Omental fat pad (tissue), 4 donors: ENCODE measurements around the gene TFR2. TPM values are rescaled to one million over a fixed set of nuclear protein-coding genes. Genes with fewer than 3 reads are reported as not detected.
A peak's percentile ranks its signal among the peaks of the same experiment; 100 is the strongest.

Source experiments
- ATAC-seq: fragments of 150-250 bp; one replicate; pipeline ENCODE4 v1.9.1; 2016; ENCODE audit warnings: mild to moderate bottlenecking, moderate library complexity; ENCODE audit not compliant: low FRiP score
- DNase-seq: peaks from one replicate; pipeline ENCODE4 v3.0.0-alpha.2; 2019; ENCODE audit warnings: low spot score
- total RNA-seq, 4 donors: library from RNA; depleted of rRNA; stranded (reverse); fragments of >200 nt; gene quantifications; one replicate each; pipeline ENCODE4 v1.1.0, GENCODE V29; 2016
- TF ChIP-seq, protein P1 (sequence below), 3 donors: fragments of 450-650 bp; IDR thresholded peaks; one replicate each; pipeline ENCODE4 v1.5.1; 2016 to 2017; ENCODE audit warnings: antibody characterized with exemption in 3 of 3, mild to moderate bottlenecking in 3 of 3, moderate library complexity in 2 of 3

The TFR2 gene
- total RNA-seq, 4 donors from 2014 or later, result 0.60 TPM; not detected in 3

DNA sequence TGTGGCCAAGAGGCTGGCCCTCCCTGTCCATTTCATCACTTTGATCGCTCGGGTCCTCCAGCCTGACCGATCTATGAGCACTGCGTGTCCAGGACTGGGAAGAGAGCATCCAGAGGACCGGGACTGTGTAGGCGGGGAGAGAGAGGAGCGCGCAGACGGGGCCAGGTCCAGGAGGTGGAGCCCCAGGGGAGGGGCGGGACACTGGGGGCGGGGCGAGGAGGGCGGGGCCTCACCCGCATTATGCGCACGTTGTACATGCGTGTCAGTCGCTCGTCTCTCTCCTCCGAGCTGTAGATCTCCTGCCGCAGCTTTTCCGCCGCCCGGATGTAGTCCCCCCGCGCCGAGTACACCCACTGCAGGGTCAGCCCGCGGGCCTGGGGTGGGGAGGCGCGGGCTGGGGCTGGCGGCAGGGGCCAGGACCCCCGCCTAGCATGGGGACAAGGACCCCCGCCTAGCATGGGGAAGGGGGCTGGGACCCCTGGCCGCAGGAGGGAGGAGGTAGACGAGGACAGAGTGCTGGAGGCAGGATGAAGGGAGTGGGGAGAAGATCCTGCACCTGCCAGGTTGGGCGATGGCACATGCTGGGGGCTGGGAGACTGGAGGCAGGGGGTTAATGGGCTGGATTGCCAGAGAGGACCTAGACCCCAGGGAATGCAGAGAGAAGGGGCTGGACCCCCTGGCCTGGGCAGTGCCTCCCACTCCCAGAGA lies 14.7 kb downstream of the TFR2 start:
- TF ChIP-seq, protein P1, sequence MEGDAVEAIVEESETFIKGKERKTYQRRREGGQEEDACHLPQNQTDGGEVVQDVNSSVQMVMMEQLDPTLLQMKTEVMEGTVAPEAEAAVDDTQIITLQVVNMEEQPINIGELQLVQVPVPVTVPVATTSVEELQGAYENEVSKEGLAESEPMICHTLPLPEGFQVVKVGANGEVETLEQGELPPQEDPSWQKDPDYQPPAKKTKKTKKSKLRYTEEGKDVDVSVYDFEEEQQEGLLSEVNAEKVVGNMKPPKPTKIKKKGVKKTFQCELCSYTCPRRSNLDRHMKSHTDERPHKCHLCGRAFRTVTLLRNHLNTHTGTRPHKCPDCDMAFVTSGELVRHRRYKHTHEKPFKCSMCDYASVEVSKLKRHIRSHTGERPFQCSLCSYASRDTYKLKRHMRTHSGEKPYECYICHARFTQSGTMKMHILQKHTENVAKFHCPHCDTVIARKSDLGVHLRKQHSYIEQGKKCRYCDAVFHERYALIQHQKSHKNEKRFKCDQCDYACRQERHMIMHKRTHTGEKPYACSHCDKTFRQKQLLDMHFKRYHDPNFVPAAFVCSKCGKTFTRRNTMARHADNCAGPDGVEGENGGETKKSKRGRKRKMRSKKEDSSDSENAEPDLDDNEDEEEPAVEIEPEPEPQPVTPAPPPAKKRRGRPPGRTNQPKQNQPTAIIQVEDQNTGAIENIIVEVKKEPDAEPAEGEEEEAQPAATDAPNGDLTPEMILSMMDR (IDR thresholded peaks at IDR 0.05), result no peak
- ATAC-seq (peak; percentile 97), DNase-seq (peak; percentile 52)

- DNase-seq, result no peak
- TF ChIP-seq, protein P1 (IDR thresholded peaks at IDR 0.05), result no peak
- no peak for ATAC-seq
These were observed 15.3 kb downstream of the TFR2 start for GRCh38 chr7:100626055-100626454.

DNA sequence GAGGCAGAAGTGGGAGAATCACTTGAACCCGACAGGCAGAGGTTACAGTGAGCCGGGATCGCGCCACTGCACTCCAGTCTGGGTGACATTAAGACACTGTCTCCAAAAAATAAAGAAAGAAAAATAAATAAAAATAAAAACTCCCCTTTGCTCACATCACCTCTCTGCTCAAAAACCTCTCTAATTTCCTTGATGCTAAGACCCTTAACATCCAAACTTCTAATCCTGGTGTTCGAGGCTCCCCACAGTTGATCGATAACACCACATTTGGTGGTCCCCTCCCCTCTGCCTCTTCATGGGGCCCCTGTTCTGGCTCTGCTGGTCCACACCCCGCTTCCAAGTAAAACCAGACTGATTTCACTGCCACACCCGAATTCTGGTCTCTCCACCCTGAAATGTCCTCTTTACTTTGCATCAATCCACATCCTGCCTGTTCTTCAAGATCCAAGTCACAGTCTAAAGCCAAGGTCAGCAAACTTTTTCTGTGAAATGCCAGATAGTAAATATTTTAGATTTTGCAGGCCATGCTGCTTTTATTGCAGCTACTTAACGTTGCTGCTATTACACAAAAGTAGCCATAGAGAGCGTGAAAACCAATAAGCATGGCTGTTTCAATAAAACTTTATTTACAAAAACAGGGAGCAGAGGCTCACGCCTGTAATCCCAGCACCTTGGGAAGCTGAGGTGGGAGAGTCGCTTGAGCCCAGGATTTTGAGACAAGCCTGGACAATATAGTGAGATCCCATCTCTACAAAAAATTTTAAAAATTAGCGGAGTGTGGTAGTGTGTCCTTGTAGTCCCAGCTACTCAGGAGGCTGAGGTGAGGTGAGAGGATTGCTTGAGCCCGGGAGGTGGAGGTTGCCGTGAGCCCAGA lies 17.2 kb downstream of the TFR2 start:
- TF ChIP-seq, protein P1 (IDR thresholded peaks at IDR 0.05), result no peak
- no peak for ATAC-seq
- no peak for DNase-seq

- TF ChIP-seq, protein P1 (IDR thresholded peaks at IDR 0.05), result no peak
- DNase-seq (no peak), ATAC-seq (no peak)
These were observed 19.8 kb downstream of the TFR2 start for GRCh38 chr7:100621554-100621953.

DNA sequence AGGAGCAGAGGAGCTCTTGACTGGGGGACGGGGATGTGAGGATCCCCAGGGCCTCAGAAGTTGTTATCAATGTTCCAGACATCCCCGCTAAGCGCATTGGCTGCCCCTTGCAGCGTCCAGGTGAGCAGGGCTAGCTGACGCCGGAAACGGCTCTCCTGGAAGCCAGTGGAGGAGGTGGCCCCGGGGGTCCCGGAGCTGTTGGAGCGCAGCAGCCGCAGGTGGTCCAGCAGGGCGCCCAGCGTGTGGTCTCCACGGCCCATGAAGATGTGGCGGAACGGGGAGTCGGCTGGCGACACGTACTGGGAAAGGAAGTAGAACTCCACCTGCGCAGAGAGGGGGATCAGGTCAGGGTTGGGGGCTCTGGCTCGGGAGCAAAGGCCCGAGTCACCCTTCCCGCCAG lies 20.5 kb downstream of the TFR2 start:
- no peak for DNase-seq
- TF ChIP-seq, protein P1 (IDR thresholded peaks at IDR 0.05), result no peak
- ATAC-seq, result no peak

DNA sequence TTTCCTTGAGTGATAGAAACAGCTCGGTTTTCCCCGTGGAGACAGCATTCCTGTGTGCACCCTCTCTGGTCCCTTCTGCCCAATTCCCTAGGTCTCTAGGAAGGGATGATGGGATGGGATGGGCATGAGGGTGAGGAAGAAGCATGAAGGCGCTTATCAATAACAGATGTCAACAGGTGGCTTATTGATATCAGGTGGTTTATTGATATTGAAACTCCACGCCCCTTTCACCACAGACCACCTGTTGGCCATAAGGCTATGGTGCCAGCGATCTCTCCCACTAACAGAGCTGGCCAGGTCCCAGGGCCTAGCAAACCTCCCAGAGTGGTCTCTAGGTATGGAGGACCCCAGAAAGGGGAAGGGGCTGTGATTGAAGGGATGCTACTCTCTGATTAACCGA lies 21.1 kb downstream of the TFR2 start:
- no peak for ATAC-seq
- no peak for DNase-seq
- TF ChIP-seq, protein P1 (IDR thresholded peaks at IDR 0.05), result no peak
